Measurements from ENCODE around the gene SMU1. TPM values are rescaled to one million over a fixed set of nuclear protein-coding genes. Genes with fewer than 3 reads are reported as not detected.

The SMU1 gene
- total RNA-seq, 4 donors from 2014 or later = 12.0 to 45.9 (median 22.6) TPM

DNA sequence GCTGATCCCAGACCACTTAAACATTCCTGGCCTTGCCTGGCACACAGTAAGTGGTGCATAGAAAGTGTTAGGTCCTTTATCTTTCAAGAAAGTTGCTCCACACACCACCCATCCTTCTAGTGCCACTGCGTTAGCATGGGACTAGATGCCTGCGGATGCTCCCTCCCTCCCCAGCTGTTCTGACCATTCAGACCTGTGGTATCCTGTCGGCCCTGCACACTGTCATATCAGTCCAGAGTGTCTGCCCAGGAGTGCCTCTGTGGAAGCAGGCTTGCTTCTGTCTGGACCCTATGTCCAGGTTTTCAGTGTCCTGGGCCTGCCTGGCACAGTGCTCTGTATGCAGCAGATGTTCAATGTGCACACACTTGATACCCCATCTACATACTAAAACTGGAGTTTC is 38.3 kb upstream of the SMU1 start:
- H3K27ac ChIP-seq = no peak overlapping the region
- no peaks in the 10 kb centered on the region for H3K27me3 ChIP-seq
- H3K36me3 ChIP-seq = no peaks in the 10 kb centered on the region
- intact Hi-C loops (cut with DNase I; ENCODE audit: low total_unique reads) = no loop called here
- H3K9me3 ChIP-seq = no peaks in the 10 kb centered on the region
- TF ChIP-seq POLR2A (IDR thresholded peaks at IDR 0.05) (no peak), CTCF (IDR thresholded peaks at IDR 0.05) (no peak)
- H3K4me3 ChIP-seq = no peak overlapping the region
- no peak for DNase-seq
- no peaks in the 10 kb centered on the region for H3K4me1 ChIP-seq

DNA sequence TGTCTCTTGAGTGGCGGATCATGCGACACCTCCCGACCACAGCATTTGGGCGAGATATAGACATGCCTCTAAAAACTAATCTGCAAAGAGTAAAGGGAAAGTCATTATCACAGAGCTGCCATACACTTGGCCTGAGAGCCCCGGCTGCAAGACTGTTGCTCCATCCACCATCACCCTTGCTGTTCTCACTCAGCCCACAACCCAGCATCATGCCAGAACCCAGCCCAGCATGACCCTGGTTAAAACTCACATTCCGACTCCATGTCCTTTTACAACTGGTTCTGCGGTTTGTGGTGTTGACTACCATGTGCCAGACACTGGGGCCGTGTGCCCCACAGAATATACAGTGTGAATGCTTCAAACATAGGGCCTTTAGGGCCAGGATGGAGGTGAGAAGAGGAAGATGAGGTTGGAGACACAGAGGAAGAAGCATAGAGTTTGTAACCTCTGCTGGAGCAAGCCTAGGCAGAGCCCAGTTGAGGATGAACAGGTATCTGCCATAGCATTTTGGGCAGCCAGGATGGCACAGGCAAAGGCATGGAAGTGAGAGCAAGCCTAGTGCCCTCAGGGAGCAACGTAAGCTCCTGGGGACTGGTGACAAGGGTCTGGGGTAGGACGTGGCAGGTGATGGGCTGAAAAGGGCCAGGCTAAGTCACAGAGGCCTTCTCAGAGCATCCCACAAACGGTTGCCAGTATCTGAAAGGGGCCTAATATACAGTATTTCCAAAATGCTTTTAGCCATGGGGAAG is 37.5 kb upstream of the SMU1 start:
- no peak for TF ChIP-seq POLR2A (IDR thresholded peaks at IDR 0.05)
- TF ChIP-seq CTCF (IDR thresholded peaks at IDR 0.05) = no peak
- no peaks in the 10 kb centered on the region for H3K9me3 ChIP-seq

DNA sequence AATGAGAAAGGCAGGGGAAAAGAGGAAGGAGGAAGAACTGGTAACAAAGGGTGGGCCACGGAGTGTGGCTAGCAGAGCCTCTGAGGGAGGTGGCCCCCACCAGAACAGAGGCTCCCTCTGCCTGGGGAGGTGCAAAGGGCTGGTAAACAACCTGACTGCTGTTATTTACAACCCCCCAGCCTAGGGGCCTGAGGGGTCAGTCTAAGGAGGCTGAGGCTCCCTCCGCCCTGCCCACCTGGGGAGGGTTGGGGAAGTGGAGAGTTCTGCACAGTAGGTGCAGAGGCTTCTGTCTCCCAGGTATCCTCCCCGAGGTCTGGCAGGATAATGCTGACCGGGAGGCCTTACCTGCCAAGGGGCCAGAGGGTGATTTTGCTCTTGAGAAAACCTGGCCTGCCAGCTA is 35.6 kb upstream of the SMU1 start:
- intact Hi-C loops (cut with DNase I; ENCODE audit: low total_unique reads) = no loop called here
- Histone ChIP-seq H3K36me3 (no peaks in the 10 kb centered on the region), H3K27ac (no peak overlapping the region), H3K27me3 (no peaks in the 10 kb centered on the region), H3K9me3 (no peaks in the 10 kb centered on the region), H3K4me3 (no peak overlapping the region), H3K4me1 (peaks cover 0 to 6% of the 10 kb centered on the region in 2 donors)
- no peak for DNase-seq
- TF ChIP-seq POLR2A (IDR thresholded peaks at IDR 0.05) (no peak), CTCF (IDR thresholded peaks at IDR 0.05) (no peak)

More for the DNA sequence above, 37.5 kb upstream of the SMU1 start:
- DNase-seq = no peak
- no peaks in the 10 kb centered on the region for H3K27me3 ChIP-seq
- H3K36me3 ChIP-seq = no peaks in the 10 kb centered on the region
- no peaks in the 10 kb centered on the region for H3K4me1 ChIP-seq
- H3K4me3 ChIP-seq = no peak overlapping the region
- H3K27ac ChIP-seq = no peak overlapping the region
- intact Hi-C loops (cut with DNase I; ENCODE audit: low total_unique reads) = no loop called here

DNA sequence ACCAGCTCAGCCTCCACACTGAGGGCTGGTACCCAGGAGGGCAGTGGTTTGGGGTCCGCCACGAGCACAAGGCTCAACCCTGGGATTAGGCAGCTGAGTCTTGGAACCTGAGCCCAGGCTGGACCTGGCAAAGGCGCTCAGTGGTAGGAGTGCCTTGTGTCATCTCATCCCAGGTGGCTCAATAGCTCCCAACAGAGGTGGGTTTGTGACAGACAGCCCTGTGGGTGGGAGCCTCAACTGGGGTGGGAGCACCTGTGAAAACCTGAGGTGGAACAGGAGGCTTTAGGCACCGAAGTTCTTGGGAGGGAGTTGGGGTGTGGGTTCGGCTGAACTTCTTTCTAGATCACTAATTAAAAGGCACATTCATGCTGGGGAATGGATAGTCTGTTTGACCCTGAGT is 35.2 kb upstream of the SMU1 start:
- Histone ChIP-seq H3K9me3 (no peaks in the 10 kb centered on the region), H3K27ac (no peak overlapping the region), H3K4me3 (no peak overlapping the region), H3K36me3 (no peaks in the 10 kb centered on the region), H3K4me1 (peaks cover 0 to 6% of the 10 kb centered on the region in 2 donors), H3K27me3 (no peaks in the 10 kb centered on the region)
- TF ChIP-seq CTCF (IDR thresholded peaks at IDR 0.05) (no peak), POLR2A (IDR thresholded peaks at IDR 0.05) (no peak)
- intact Hi-C loops (cut with DNase I; ENCODE audit: low total_unique reads) = no loop called here
- no peak for DNase-seq

GRCh38 chr9:33110686-33111085 is 34.2 kb upstream of the SMU1 start:
- H3K36me3 ChIP-seq = no peaks in the 10 kb centered on the region
- intact Hi-C loops (cut with DNase I; ENCODE audit: low total_unique reads) = no loop called here
- no peak overlapping the region for H3K27ac ChIP-seq
- TF ChIP-seq POLR2A (IDR thresholded peaks at IDR 0.05) (no peak), CTCF (IDR thresholded peaks at IDR 0.05) (no peak)
- DNase-seq = no peak
- peaks cover 0 to 6% of the 10 kb centered on the region in 2 donors for H3K4me1 ChIP-seq
- no peaks in the 10 kb centered on the region for H3K9me3 ChIP-seq
- H3K27me3 ChIP-seq = no peaks in the 10 kb centered on the region
- H3K4me3 ChIP-seq = no peak overlapping the region
